BLaER1 (cell line): ENCODE data around the gene AKR1B15.

Experiments
- H3K27ac ChIP-seq: shearing (Covaris generic); formaldehyde crosslinking; 2 replicates; pipeline ENCODE4 v1.8.1; 2022
- H3K27me3 ChIP-seq: shearing (Covaris generic); formaldehyde crosslinking; 2 replicates; pipeline ENCODE4 v1.8.1; 2022
- H3K36me3 ChIP-seq: shearing (Covaris generic); formaldehyde crosslinking; 2 replicates; pipeline ENCODE4 v1.8.1; 2022
- H3K4me1 ChIP-seq: shearing (Covaris generic); formaldehyde crosslinking; 2 replicates; pipeline ENCODE4 v1.8.1; 2022
- H3K4me2 ChIP-seq: shearing (Covaris generic); formaldehyde crosslinking; 2 replicates; pipeline ENCODE4 v1.8.1; 2022
- H3K4me3 ChIP-seq: shearing (Covaris generic); formaldehyde crosslinking; 2 replicates; pipeline ENCODE4 v1.8.1; 2022
- H3K9ac ChIP-seq: shearing (Covaris generic); formaldehyde crosslinking; 2 replicates; pipeline ENCODE4 v1.8.1; 2022
- H3K9me3 ChIP-seq: shearing (Covaris generic); formaldehyde crosslinking; 2 replicates; pipeline ENCODE4 v1.8.1; 2022
- H4K20me1 ChIP-seq: shearing (Covaris generic); formaldehyde crosslinking; 2 replicates; pipeline ENCODE4 v1.8.1; 2022
- Cebpa-rat ChIP-seq: shearing (Covaris generic); IDR thresholded peaks from 2 replicates; pipeline ENCODE4 v1.8.1; 2022

The AKR1B15 gene

DNA sequence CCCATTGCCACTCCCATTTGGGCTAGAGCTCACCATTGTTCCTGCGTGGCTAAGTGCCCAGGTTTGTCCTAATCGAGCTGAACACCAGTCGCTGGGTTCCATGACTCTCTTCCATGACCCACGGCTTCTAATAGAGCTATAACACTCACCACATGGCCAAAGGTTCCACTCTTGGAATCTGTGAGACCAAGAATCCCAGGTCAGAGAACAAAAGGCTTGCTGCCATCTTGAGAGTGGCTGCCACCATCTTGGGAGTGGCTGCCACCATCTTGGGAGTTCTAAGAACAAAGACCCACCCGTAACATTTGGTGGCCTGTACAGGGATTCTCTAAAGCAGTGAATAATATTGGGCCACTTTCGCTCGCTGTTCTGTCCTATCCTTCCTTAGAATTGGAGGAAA, 37.0 kb downstream of the AKR1B15 start:
- Histone ChIP-seq H4K20me1 (no peaks in the 10 kb centered on the region), H3K4me2 (no peak overlapping the region), H3K4me3 (no peak overlapping the region), H3K36me3 (no peaks in the 10 kb centered on the region), H3K9me3 (0 out of 2 replicates have a peak, but pooled peaks cover 8% of the 10 kb centered on the region), H3K9ac (no peak overlapping the region), H3K4me1 (no peaks in the 10 kb centered on the region), H3K27me3 (no peaks in the 10 kb centered on the region), H3K27ac (no peak overlapping the region)
- TF ChIP-seq Cebpa-rat: no peak

- Histone ChIP-seq H3K4me2 (no peak overlapping the region), H3K4me3 (no peak overlapping the region), H4K20me1 (no peaks in the 10 kb centered on the region), H3K27me3 (no peaks in the 10 kb centered on the region), H3K36me3 (no peaks in the 10 kb centered on the region), H3K9me3 (peaks cover 26% of the 10 kb centered on the region), H3K4me1 (no peaks in the 10 kb centered on the region), H3K9ac (no peak overlapping the region), H3K27ac (no peak overlapping the region)
- TF ChIP-seq Cebpa-rat: no peak
Measured at GRCh38 chr7:134587750-134588149, 38.8 kb downstream of the AKR1B15 start.

DNA sequence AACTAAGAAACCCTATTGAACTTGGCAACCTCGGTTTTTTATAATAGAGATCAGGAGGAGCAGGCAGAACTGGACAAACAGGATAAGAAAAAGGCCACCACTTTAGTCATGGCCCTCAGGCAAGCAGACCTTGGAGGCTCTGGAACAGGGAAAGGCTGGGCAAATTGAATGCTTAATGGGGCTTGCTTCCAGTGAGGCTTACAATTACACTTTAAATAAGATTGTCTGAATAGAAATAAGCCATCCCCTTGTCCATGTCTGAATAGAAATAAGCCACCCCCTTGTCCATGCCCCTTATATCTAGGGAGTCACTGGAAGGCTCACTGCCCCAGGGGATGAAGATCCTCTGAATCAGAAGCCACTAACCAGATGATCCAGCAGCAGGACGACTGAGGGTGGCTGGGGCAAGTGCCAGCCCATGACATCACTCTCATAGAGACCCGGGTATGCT, 40.6 kb downstream of the AKR1B15 start:
- H3K27ac ChIP-seq: no peak overlapping the region

DNA sequence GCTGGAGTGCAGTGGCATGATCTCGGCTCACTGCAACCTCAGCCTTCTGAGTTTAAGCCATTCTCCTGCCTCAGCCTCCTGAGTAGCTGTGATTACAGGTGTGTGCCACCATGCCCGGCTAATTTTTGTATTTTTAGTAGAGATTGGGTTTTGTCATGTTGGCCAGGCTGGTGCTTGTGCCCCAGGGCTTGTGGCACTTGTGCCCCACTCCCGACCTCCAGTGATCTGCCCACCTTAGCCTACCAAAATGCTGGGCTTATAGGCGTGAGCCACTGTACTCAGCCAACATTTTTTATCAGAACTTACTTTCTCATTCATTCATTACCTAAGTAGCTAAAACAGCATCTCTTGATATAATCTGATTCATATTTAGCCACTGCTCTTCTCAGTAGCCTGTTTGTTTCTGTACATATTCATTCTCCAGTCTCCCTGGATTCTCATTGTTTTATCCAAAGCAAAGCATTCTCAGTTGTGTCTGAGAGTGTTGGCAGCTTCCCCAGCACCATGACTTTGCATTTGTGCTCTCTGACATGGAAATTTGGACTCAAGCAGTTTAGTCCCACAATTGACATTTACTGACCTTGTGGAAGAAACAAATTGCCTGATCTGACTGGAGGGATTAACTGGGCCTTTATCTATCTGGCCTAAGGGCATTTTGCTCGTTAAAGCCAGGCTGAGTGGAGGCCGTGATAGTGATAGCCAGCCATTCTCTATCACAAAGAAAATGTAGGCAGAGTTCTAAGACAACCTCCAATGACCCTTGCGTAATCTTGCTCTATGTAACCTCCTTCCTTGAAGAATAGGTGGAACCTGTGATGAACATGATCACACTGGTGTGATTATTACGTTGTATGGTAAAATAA, 44.9 kb downstream of the AKR1B15 start:
- Histone ChIP-seq H3K9me3 (peaks cover 56% of the 10 kb centered on the region), H3K9ac (no peak overlapping the region), H3K36me3 (no peaks in the 10 kb centered on the region), H3K4me2 (no peak overlapping the region), H3K27ac (no peak overlapping the region), H3K27me3 (no peaks in the 10 kb centered on the region), H3K4me1 (no peaks in the 10 kb centered on the region), H3K4me3 (no peak overlapping the region), H4K20me1 (no peaks in the 10 kb centered on the region)
- TF ChIP-seq Cebpa-rat: no peak

More for the DNA sequence above, 40.6 kb downstream of the AKR1B15 start:
- H3K36me3 ChIP-seq: no peaks in the 10 kb centered on the region
- no peaks in the 10 kb centered on the region for H3K4me1 ChIP-seq
- H4K20me1 ChIP-seq: no peaks in the 10 kb centered on the region
- H3K27me3 ChIP-seq: no peaks in the 10 kb centered on the region
- H3K4me3 ChIP-seq: no peak overlapping the region
- no peak overlapping the region for H3K4me2 ChIP-seq
- H3K9me3 ChIP-seq: peaks cover 38% of the 10 kb centered on the region
- no peak for TF ChIP-seq Cebpa-rat
- H3K9ac ChIP-seq: no peak overlapping the region

- H3K9me3 ChIP-seq: peaks cover 60% of the 10 kb centered on the region
- H3K9ac ChIP-seq: no peak overlapping the region
- peaks cover 10% of the 10 kb centered on the region for H3K4me1 ChIP-seq
- no peaks in the 10 kb centered on the region for H4K20me1 ChIP-seq
- no peaks in the 10 kb centered on the region for H3K27me3 ChIP-seq
- TF ChIP-seq Cebpa-rat: no peak
- no peak overlapping the region for H3K27ac ChIP-seq
- H3K36me3 ChIP-seq: no peaks in the 10 kb centered on the region
- no peak overlapping the region for H3K4me3 ChIP-seq
- H3K4me2 ChIP-seq: no peak overlapping the region
Measured at GRCh38 chr7:134594877-134595276, 46.0 kb downstream of the AKR1B15 start.

GRCh38 chr7:134599371-134599770, 50.5 kb downstream of the AKR1B15 start:
- no peak for TF ChIP-seq Cebpa-rat
- Histone ChIP-seq H3K36me3 (no peaks in the 10 kb centered on the region), H3K9me3 (peaks cover 28% of the 10 kb centered on the region), H4K20me1 (no peaks in the 10 kb centered on the region), H3K27ac (no peak overlapping the region; the same call in 1 of the 2 replicates), H3K27me3 (no peaks in the 10 kb centered on the region), H3K4me3 (no peak overlapping the region), H3K4me2 (peak overlapping the region; percentile 47), H3K9ac (no peak overlapping the region), H3K4me1 (peaks cover 23% of the 10 kb centered on the region)

DNA sequence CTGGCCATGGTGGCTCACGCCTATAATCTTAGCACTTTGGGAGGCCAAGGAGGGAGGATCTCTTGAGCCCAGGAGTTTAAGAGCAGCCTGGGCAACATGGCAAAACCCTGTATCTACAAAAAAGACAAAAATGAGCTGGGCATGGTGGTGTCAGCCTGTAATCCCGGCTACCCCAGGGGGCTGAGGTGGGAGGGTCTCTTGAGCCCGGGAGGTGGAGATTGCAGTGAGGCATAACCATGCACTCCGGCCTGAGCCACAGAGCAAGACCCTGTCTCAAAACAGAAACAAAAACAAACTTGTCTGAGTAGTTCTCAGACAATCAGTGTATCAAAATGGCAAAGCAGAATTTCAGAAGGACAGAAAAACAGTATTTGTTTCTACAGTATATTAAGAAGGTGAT, 52.5 kb downstream of the AKR1B15 start:
- Histone ChIP-seq H3K4me3 (no peak overlapping the region), H3K27me3 (no peaks in the 10 kb centered on the region), H3K9me3 (peaks cover 17% of the 10 kb centered on the region), H3K27ac (no peak overlapping the region), H4K20me1 (no peaks in the 10 kb centered on the region), H3K4me2 (peak overlapping the region; percentile 33), H3K4me1 (peaks cover 23% of the 10 kb centered on the region), H3K36me3 (no peaks in the 10 kb centered on the region), H3K9ac (no peak overlapping the region)
- TF ChIP-seq Cebpa-rat: no peak

- no peaks in the 10 kb centered on the region for H4K20me1 ChIP-seq
- no peaks in the 10 kb centered on the region for H3K27me3 ChIP-seq
- no peak overlapping the region for H3K4me2 ChIP-seq
- H3K9ac ChIP-seq: no peak overlapping the region
- no peak overlapping the region for H3K4me3 ChIP-seq
- H3K36me3 ChIP-seq: no peaks in the 10 kb centered on the region
- H3K4me1 ChIP-seq: peaks cover 23% of the 10 kb centered on the region
- H3K9me3 ChIP-seq: peaks cover 10% of the 10 kb centered on the region; the same call in 1 of the 2 replicates
- no peak for TF ChIP-seq Cebpa-rat
- no peak overlapping the region for H3K27ac ChIP-seq
Measured at GRCh38 chr7:134602881-134603451, 54.1 kb downstream of the AKR1B15 start.

GRCh38 chr7:134605978-134606923, 57.3 kb downstream of the AKR1B15 start:
- no peaks in the 10 kb centered on the region for H3K9me3 ChIP-seq
- no peaks in the 10 kb centered on the region for H4K20me1 ChIP-seq
- TF ChIP-seq Cebpa-rat: no peak
- no peak overlapping the region for H3K9ac ChIP-seq
- no peaks in the 10 kb centered on the region for H3K36me3 ChIP-seq
- H3K4me3 ChIP-seq: no peak overlapping the region
- no peak overlapping the region for H3K4me2 ChIP-seq
- no peaks in the 10 kb centered on the region for H3K27me3 ChIP-seq
- H3K4me1 ChIP-seq: peaks cover 8% of the 10 kb centered on the region
- no peak overlapping the region for H3K27ac ChIP-seq
